Breast epithelium (tissue), 3 donors: Measurements from ENCODE around the gene RGS3.

Experiments
- POLR2A ChIP-seq: fragments of 450-650 bp; IDR thresholded peaks from one replicate; pipeline ENCODE4 v1.6.1; 2016; ENCODE audit warnings: antibody characterized with exemption, mild to moderate bottlenecking, moderate library complexity
- TF ChIP-seq, protein P1 (sequence below), 3 donors: fragments of 450-650 bp; IDR thresholded peaks; one replicate each; pipeline ENCODE4 v1.5.1; 2016 to 2017; ENCODE audit warnings: antibody characterized with exemption in 3 of 3, mild to moderate bottlenecking in 3 of 3, moderate library complexity in 3 of 3

DNA sequence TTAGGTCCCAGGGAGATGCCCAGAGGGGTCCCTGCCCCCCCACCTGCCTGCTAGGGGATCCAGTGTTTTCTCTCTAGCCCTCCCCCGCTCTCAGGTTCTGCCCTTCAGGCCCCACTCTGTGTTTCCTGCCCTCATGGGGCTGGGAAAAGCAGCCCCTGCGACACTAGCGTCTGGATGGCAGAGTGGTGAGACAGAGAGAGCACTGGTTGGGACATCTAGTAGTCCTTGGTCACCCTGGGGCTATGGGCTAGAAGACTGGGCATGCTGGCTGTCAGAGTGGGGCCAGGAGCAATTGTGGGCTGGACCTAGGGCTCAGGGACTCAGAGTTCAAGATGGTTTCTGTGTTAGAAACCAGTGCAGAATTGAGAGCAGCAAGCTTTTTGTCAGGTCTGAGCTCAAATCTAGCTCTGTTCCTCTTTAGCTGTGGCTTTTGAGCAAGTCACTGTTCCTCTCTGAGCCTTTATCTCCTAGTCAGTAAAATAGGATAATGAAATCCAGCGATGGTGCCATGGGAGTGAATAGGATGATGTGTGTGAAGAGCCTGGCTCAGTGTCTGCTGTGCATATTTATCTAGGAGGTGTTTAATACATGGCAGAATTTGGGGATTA is 39.0 kb downstream of the RGS3 start:
- TF ChIP-seq, protein P1, sequence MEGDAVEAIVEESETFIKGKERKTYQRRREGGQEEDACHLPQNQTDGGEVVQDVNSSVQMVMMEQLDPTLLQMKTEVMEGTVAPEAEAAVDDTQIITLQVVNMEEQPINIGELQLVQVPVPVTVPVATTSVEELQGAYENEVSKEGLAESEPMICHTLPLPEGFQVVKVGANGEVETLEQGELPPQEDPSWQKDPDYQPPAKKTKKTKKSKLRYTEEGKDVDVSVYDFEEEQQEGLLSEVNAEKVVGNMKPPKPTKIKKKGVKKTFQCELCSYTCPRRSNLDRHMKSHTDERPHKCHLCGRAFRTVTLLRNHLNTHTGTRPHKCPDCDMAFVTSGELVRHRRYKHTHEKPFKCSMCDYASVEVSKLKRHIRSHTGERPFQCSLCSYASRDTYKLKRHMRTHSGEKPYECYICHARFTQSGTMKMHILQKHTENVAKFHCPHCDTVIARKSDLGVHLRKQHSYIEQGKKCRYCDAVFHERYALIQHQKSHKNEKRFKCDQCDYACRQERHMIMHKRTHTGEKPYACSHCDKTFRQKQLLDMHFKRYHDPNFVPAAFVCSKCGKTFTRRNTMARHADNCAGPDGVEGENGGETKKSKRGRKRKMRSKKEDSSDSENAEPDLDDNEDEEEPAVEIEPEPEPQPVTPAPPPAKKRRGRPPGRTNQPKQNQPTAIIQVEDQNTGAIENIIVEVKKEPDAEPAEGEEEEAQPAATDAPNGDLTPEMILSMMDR (IDR thresholded peaks at IDR 0.05): no peak
- no peak for TF ChIP-seq POLR2A
